HCT116 (cell line): Measurements from ENCODE around the gene GNA15. TPM values are rescaled to one million over a fixed set of nuclear protein-coding genes. Genes with fewer than 3 reads are reported as not detected.

Experiments used
- ATAC-seq: fragments of 200-7000 bp; cut with Tn5 transposase; 2 replicates; pipeline ENCODE4 v1.9.1; 2020; ENCODE audit warnings: mild to moderate bottlenecking, moderate library complexity
- BruUV-seq: library from RNA; stranded (reverse); fragments of 400-500 nt; replicated peaks from 2 replicates; lab custom pipeline; 2021; lab: Mats Ljungman, UMichigan
- CTCF ChIA-PET: fragments of 300-600 bp; sonication (Branson Sonifier 250); formaldehyde crosslinking; loops from one replicate; lab custom pipeline; 2021; ENCODE audit warnings: antibody characterized with exemption; lab: Charles Lee
- POLR2A ChIA-PET: fragments of 300-600, 350-600 bp; sonication (Branson Sonifier 250); formaldehyde crosslinking; loops from one replicate; lab custom pipeline; 2021; ENCODE audit warnings: antibody characterized with exemption; lab: Charles Lee
- RAD21 ChIA-PET, 2 experiments: fragments of 300-600 bp; sonication (Branson Sonifier 250); formaldehyde crosslinking; loops; one replicate each; lab custom pipeline; 2023; ENCODE audit warnings: low total read pairs in 2 of 2; ENCODE audit not compliant: uncharacterized antibody in 2 of 2, unreplicated experiment in 2 of 2, low non-redundant PET in 1 of 2; lab: Charles Lee
- DNase-seq: peaks from one replicate; pipeline ENCODE4 v3.0.0-alpha.2; 2010; ENCODE audit warnings: low read depth, low spot score
- H2AFZ ChIP-seq: fragments of 200-600 bp; shearing (Covaris generic), sonication (generic); 2 replicates; pipeline ENCODE4 v1.6.1; 2017; ENCODE audit warnings: low read depth, mixed run types, mixed read lengths, antibody characterized with exemption, low read length; ENCODE audit not compliant: poor library complexity, severe bottlenecking
- H3K27ac ChIP-seq: 2 replicates; pipeline ENCODE4 v1.5.1; 2012; ENCODE audit warnings: low read depth, low read length
- H3K27me3 ChIP-seq: fragments of 200-600 bp; sonication (generic); 2 replicates; pipeline ENCODE4 v1.6.1; 2016; ENCODE audit warnings: mixed run types, low read length, mixed read lengths; ENCODE audit not compliant: insufficient read depth
- H3K36me3 ChIP-seq, 2 experiments: fragments of 200-500 bp in 1 of 2; fragments of 200-600 bp in 1 of 2; sonication (Bioruptor generic) in 1 of 2; sonication (generic) in 1 of 2; 2 replicates each; pipeline versions ENCODE4 v1.5.1 to v1.6.1; 2014 to 2016; ENCODE audit warnings: low read length in 2 of 2, inconsistent platforms in 1 of 2, mixed read lengths in 1 of 2, mixed run types in 1 of 2; ENCODE audit not compliant: insufficient read depth in 2 of 2, control insufficient read depth in 1 of 2
- H3K4me1 ChIP-seq, 2 experiments: fragments of 200-600 bp in 1 of 2; sonication (generic) in 1 of 2; 2 replicates each; pipeline versions ENCODE4 v1.5.1 to v1.6.1; 2012 to 2017; ENCODE audit warnings: low read length in 2 of 2, inconsistent platforms in 1 of 2, mild to moderate bottlenecking in 1 of 2, mixed read lengths in 1 of 2, mixed run types in 1 of 2, moderate library complexity in 1 of 2; ENCODE audit not compliant: insufficient read depth in 2 of 2, control insufficient read depth in 1 of 2
- H3K4me2 ChIP-seq: fragments of 200-600 bp; sonication (generic); 2 replicates; pipeline ENCODE4 v1.6.1; 2017; ENCODE audit warnings: mixed run types, low read length, mixed read lengths
- H3K4me3 ChIP-seq, 2 experiments: fragments of 200-600 bp in 1 of 2; sonication (generic) in 1 of 2; replicated peaks in 1 of 2; 2 replicates each; pipeline ENCODE4 v1.5.1; 2011 to 2016; ENCODE audit warnings: low read length in 2 of 2, control low read depth in 1 of 2, low read depth in 1 of 2, mild to moderate bottlenecking in 1 of 2, mixed read lengths in 1 of 2, mixed run types in 1 of 2
- H3K79me2 ChIP-seq: fragments of 200-600 bp; sonication (generic); 2 replicates; pipeline ENCODE4 v1.6.1; 2017; ENCODE audit warnings: mild to moderate bottlenecking, mixed run types, low read length, moderate library complexity, mixed read lengths; ENCODE audit not compliant: insufficient read depth
- H3K9ac ChIP-seq: fragments of 200-600 bp; sonication (generic); 2 replicates; pipeline ENCODE4 v1.6.1; 2016; ENCODE audit warnings: low read length, mixed read lengths
- H3K9me2 ChIP-seq: fragments of 200-600 bp; sonication (generic), shearing (Covaris generic); 2 replicates; pipeline ENCODE4 v1.6.1; 2017; ENCODE audit warnings: mixed run types, mild to moderate bottlenecking, moderate library complexity; ENCODE audit not compliant: insufficient read depth
- H3K9me3 ChIP-seq, 2 experiments: fragments of 200-500 bp in 1 of 2; fragments of 200-600 bp in 1 of 2; sonication (Bioruptor generic) in 1 of 2; sonication (generic) in 1 of 2; 2 replicates each; pipeline ENCODE4 v1.6.1; 2014 to 2017; ENCODE audit warnings: low read length in 2 of 2, mixed read lengths in 2 of 2, inconsistent platforms in 1 of 2, low read depth in 1 of 2, mild to moderate bottlenecking in 1 of 2, mixed run types in 1 of 2, moderate library complexity in 1 of 2; ENCODE audit not compliant: control insufficient read depth in 1 of 2, insufficient read depth in 1 of 2
- H4K20me1 ChIP-seq: fragments of 200-600 bp; sonication (generic), shearing (Covaris generic); 2 replicates; pipeline ENCODE4 v1.6.1; 2017; ENCODE audit warnings: mixed run types, mild to moderate bottlenecking, moderate library complexity; ENCODE audit not compliant: insufficient read depth
- CEBPB ChIP-seq: IDR thresholded peaks from 2 replicates; pipeline ENCODE4 v1.6.1; 2012; ENCODE audit warnings: low read depth
- FOSL1 ChIP-seq: IDR thresholded peaks from 2 replicates; pipeline ENCODE4 v1.6.1; 2012; ENCODE audit warnings: low read depth
- POLR2AphosphoS5 ChIP-seq: IDR thresholded peaks from 2 replicates; pipeline ENCODE4 v1.6.1; 2011; ENCODE audit warnings: mild to moderate bottlenecking, low read depth, low read length, moderate library complexity
- SP1 ChIP-seq: IDR thresholded peaks from 2 replicates; pipeline ENCODE4 v1.6.1; 2012; ENCODE audit warnings: low read depth
- YY1 ChIP-seq: IDR thresholded peaks from 2 replicates; pipeline ENCODE4 v1.6.1; 2011; ENCODE audit warnings: low read length, low read depth, moderate library complexity, mild to moderate bottlenecking; ENCODE audit not compliant: insufficient replicate concordance; ENCODE audit errors: extremely low read depth
- intact Hi-C: fragments of 100-400 bp; cut with micrococcal nuclease; formaldehyde crosslinking; loops from 2 replicates; pipeline ENCODE4 v1.10.0; 2022
- total RNA-seq: library from RNA; stranded (reverse); gene quantifications from one replicate; pipeline ENCODE4 v1.2.1, GENCODE V29; 2021; ENCODE audit not compliant: unreplicated experiment

Gene GNA15
- total RNA-seq, 1 experiment from 2014 or later, result 1.5 TPM

GRCh38 chr19:3102239-3103140, 33.3 kb upstream of the GNA15 start (continued):
- no peak for TF ChIP-seq FOSL1
- TF ChIP-seq SP1, result no peak

DNA sequence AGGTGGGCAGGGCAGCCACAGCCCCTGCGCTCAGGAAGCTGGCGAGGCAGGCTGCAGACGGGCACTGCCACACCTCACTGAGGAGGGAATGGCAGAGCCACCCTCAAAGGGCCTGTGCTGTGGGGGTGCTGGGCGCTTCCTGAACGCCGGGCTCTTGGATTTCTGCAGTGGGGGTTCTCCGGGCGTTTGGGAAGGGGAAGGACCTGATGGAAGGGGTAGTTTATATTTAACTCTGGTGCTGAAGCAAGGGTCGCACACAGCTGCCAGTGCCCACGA, 31.2 kb upstream of the GNA15 start:
- no peak for ATAC-seq
- ChIA-PET POLR2A (interaction anchor here (1.8 kb wide), 1 partner anchor 154 kb away, joined by 6 read pairs; no protein-coding TSS in a partner anchor), RAD21 (interaction anchor here (0.6 to 2.0 kb wide), 8 partner anchors 29 to 154 kb away, joined by 3 to 7 read pairs (median 4); no protein-coding TSS in a partner anchor), CTCF (interaction anchor here (0.6 to 2.5 kb wide), 18 partner anchors 11 to 456 kb away, joined by 3 to 32 read pairs (median 5); no protein-coding TSS in a partner anchor)
- Histone ChIP-seq H3K4me1 (peaks cover 7 to 13% of the 10 kb centered on the region in 2 experiments), H3K4me2 (no peak overlapping the region), H3K79me2 (peaks cover 90% of the 10 kb centered on the region), H3K9ac (no peak overlapping the region), H3K27ac (no peak overlapping the region), H2AFZ (no peak overlapping the region), H3K9me2 (no peaks in the 10 kb centered on the region), H3K4me3 (no peak overlapping the region), H4K20me1 (no peaks in the 10 kb centered on the region), H3K36me3 (no peaks in the 10 kb centered on the region), H3K9me3 (no peaks in the 10 kb centered on the region), H3K27me3 (no peaks in the 10 kb centered on the region)
- intact Hi-C loops, result loop anchor here (2.0 kb wide), 1 partner anchor 142 kb away; no protein-coding TSS in a partner anchor
- no TSS peak for BruUV-seq
- TF ChIP-seq POLR2AphosphoS5, result no peak
- no peak for TF ChIP-seq CEBPB
- no peak for TF ChIP-seq YY1
- DNase-seq, result no peak
